A549 (cell line): ENCODE results near the gene HOXC6. TPM values are rescaled to one million over a fixed set of nuclear protein-coding genes. Genes with fewer than 3 reads are reported as not detected.

Source experiments
- ATAC-seq, 2 experiments: fragments of 200-7000 bp in 1 of 2; fragments of >200 bp in 1 of 2; cut with Nextera tagmentation in 1 of 2; cut with Tn5 transposase in 1 of 2; 3 replicates each; pipeline versions ENCODE4 v1.8.0 to v1.9.1; 2018 to 2020; ENCODE audit warnings: mild to moderate bottlenecking in 1 of 2, moderate library complexity in 1 of 2
- CTCF ChIA-PET: fragments of 300-600 bp; sonication (Branson Sonifier 250); formaldehyde crosslinking; extraction: SDS; loops from one replicate; lab custom pipeline; 2021; ENCODE audit warnings: antibody characterized with exemption, inconsistent platforms; lab: Yijun Ruan, JAX
- POLR2A ChIA-PET: fragments of 350-600 bp; formaldehyde crosslinking; extraction: SDS; loops from one replicate; lab custom pipeline; 2021; ENCODE audit warnings: antibody characterized with exemption, inconsistent platforms; lab: Yijun Ruan, JAX
- DNase-seq, 2 experiments: peaks; one replicate each; pipeline versions ENCODE4 v3.0.0 to v3.0.0-alpha.2; 2011 to 2016; ENCODE audit warnings: low read depth in 1 of 2, low spot score in 1 of 2
- FAIRE-seq: peaks from 2 replicates; lab custom pipeline; 2011; peaks lifted over from hg19 to GRCh38; lab: Jason Lieb, UNC
- H3K27ac ChIP-seq, 2 experiments: fragments of >200 bp; sonication (Bioruptor Twin); formaldehyde crosslinking; 3 replicates each; pipeline ENCODE4 v1.5.1; 2016 to 2017
- H3K4me1 ChIP-seq: fragments of >200 bp; sonication (Bioruptor Twin); formaldehyde crosslinking; 3 replicates; pipeline ENCODE4 v1.6.1; 2016
- H3K4me2 ChIP-seq: fragments of >200 bp; sonication (Bioruptor Twin); formaldehyde crosslinking; 3 replicates; pipeline ENCODE4 v1.6.1; 2016
- H3K4me3 ChIP-seq: fragments of >200 bp; sonication (Bioruptor Twin); formaldehyde crosslinking; 3 replicates; pipeline ENCODE4 v1.5.1; 2016
- H3K9me3 ChIP-seq: fragments of >200 bp; sonication (Bioruptor Twin); formaldehyde crosslinking; 3 replicates; pipeline ENCODE4 v1.6.1; 2016
- CBX2 ChIP-seq: fragments of 200-600 bp; sonication (generic); IDR thresholded peaks from 2 replicates; pipeline ENCODE4 v1.6.1; 2016; ENCODE audit warnings: low read depth, mild to moderate bottlenecking, borderline replicate concordance
- CEBPB ChIP-seq, 2 experiments: fragments of >200 bp in 1 of 2; sonication (Bioruptor Twin) in 1 of 2; formaldehyde crosslinking in 1 of 2; IDR thresholded peaks; 2 replicates each; pipeline ENCODE4 v1.6.1; 2012 to 2016
- CHD4 ChIP-seq: fragments of 200-600 bp; sonication (generic); IDR thresholded peaks from 2 replicates; pipeline ENCODE4 v1.6.1; 2016; ENCODE audit warnings: antibody characterized with exemption, mild to moderate bottlenecking, borderline replicate concordance
- CTCF ChIP-seq: fragments of >200 bp; sonication (Bioruptor Twin); formaldehyde crosslinking; IDR thresholded peaks from 3 replicates; pipeline ENCODE4 v1.5.1; 2016
- E2F6 ChIP-seq: IDR thresholded peaks from 2 replicates; pipeline ENCODE4 v1.6.1; 2012; ENCODE audit warnings: low read depth, borderline replicate concordance
- EP300 ChIP-seq, 2 experiments: fragments of >200 bp; sonication (Bioruptor Twin); formaldehyde crosslinking; IDR thresholded peaks; 2 replicates in 1 of 2; 3 replicates in 1 of 2; pipeline ENCODE4 v1.6.1; 2016 to 2017
- ESRRA ChIP-seq: fragments of 150-350 bp; IDR thresholded peaks from 2 replicates; pipeline ENCODE4 v1.6.1; 2014; ENCODE audit warnings: mild to moderate bottlenecking, low read length, borderline replicate concordance
- FOSB ChIP-seq: fragments of 250-450 bp; sonication (Bioruptor Pico); IDR thresholded peaks from 2 replicates; pipeline ENCODE4 v1.5.0; 2020; ENCODE audit warnings: mild to moderate bottlenecking, moderate library complexity
- FOXS1 ChIP-seq: fragments of 250-450 bp; sonication (Bioruptor Pico); IDR thresholded peaks from 2 replicates; pipeline ENCODE4 v1.5.0; 2020; ENCODE audit warnings: mild to moderate bottlenecking, moderate library complexity
- GATA3 ChIP-seq: IDR thresholded peaks from 2 replicates; pipeline ENCODE4 v1.6.1; 2012; ENCODE audit warnings: borderline replicate concordance
- HEYL ChIP-seq: fragments of 250-450 bp; sonication (Bioruptor Pico); IDR thresholded peaks from 2 replicates; pipeline ENCODE4 v1.8.0; 2021; ENCODE audit warnings: mild to moderate bottlenecking, moderate library complexity
- HOXB13 ChIP-seq: fragments of 250-450 bp; sonication (Bioruptor Pico); IDR thresholded peaks from 2 replicates; pipeline ENCODE4 v1.5.0; 2020; ENCODE audit warnings: low read depth, mild to moderate bottlenecking, moderate library complexity
- HOXB5 ChIP-seq: fragments of 250-450 bp; sonication (Bioruptor Pico); IDR thresholded peaks from 2 replicates; pipeline ENCODE4 v1.5.0; 2020; ENCODE audit warnings: mild to moderate bottlenecking, moderate library complexity
- JUNB ChIP-seq: fragments of >200 bp; sonication (Bioruptor Twin); formaldehyde crosslinking; IDR thresholded peaks from 2 replicates; pipeline ENCODE4 v1.6.1; 2016
- MAFK ChIP-seq: fragments of 450-650 bp; IDR thresholded peaks from 2 replicates; pipeline ENCODE4 v1.6.1; 2014; ENCODE audit not compliant: partially characterized antibody
- MAX ChIP-seq: IDR thresholded peaks from 2 replicates; pipeline ENCODE4 v1.6.1; 2012
- MAZ ChIP-seq: fragments of 150-350 bp; IDR thresholded peaks from 2 replicates; pipeline ENCODE4 v1.6.1; 2014; ENCODE audit warnings: antibody characterized with exemption, low read depth, low read length, borderline replicate concordance
- NFE2L2 ChIP-seq: fragments of 150-350 bp; conservative IDR thresholded peaks from 2 replicates; pipeline ENCODE4 v1.6.1; 2014; ENCODE audit warnings: low read length
- NPAS2 ChIP-seq: fragments of 250-450 bp; sonication (Bioruptor Pico); IDR thresholded peaks from 2 replicates; pipeline ENCODE4 v1.8.0; 2022; ENCODE audit warnings: mild to moderate bottlenecking, moderate library complexity, borderline replicate concordance
- NR3C1 ChIP-seq: fragments of >200 bp; sonication (Bioruptor Twin); formaldehyde crosslinking; IDR thresholded peaks from 3 replicates; pipeline ENCODE4 v1.6.1; 2017
- POLR2A ChIP-seq: IDR thresholded peaks from 2 replicates; pipeline ENCODE4 v1.6.1; 2012; ENCODE audit warnings: mild to moderate bottlenecking, low read length
- RAD21 ChIP-seq, 2 experiments: fragments of >200 bp in 1 of 2; sonication (Bioruptor Twin) in 1 of 2; formaldehyde crosslinking in 1 of 2; IDR thresholded peaks in 1 of 2; conservative IDR thresholded peaks in 1 of 2; 2 replicates in 1 of 2; 3 replicates in 1 of 2; pipeline ENCODE4 v1.6.1; 2012 to 2018; ENCODE audit warnings: inconsistent platforms in 1 of 2
- RFX5 ChIP-seq: fragments of 450-650 bp; IDR thresholded peaks from 2 replicates; pipeline ENCODE4 v1.7.1; 2014; ENCODE audit warnings: antibody characterized with exemption, mild to moderate bottlenecking, moderate library complexity
- SMC3 ChIP-seq: fragments of >200 bp; sonication (Bioruptor Twin); formaldehyde crosslinking; IDR thresholded peaks from 3 replicates; pipeline ENCODE4 v1.6.1; 2018; ENCODE audit warnings: inconsistent platforms
- TFCP2L1 ChIP-seq: fragments of 250-450 bp; sonication (Bioruptor Pico); IDR thresholded peaks from 2 replicates; pipeline ENCODE4 v1.5.0; 2021; ENCODE audit warnings: mild to moderate bottlenecking
- TP53 ChIP-seq: fragments of 250-450 bp; sonication (Bioruptor Pico); IDR thresholded peaks from 2 replicates; pipeline ENCODE4 v1.5.0; 2021; ENCODE audit warnings: mild to moderate bottlenecking, moderate library complexity
- ZC3H11A ChIP-seq: fragments of 450-650 bp; IDR thresholded peaks from 2 replicates; pipeline ENCODE4 v1.6.1; 2014; ENCODE audit warnings: antibody characterized with exemption, mild to moderate bottlenecking
- ZSCAN20 ChIP-seq: fragments of 250-450 bp; sonication (Bioruptor Pico); IDR thresholded peaks from 2 replicates; pipeline ENCODE4 v1.8.0; 2022; ENCODE audit warnings: mild to moderate bottlenecking, moderate library complexity
- WGBS: methylation state at CpG from one replicate; pipeline ENCODE4 v1.1.6; 2017; ENCODE audit errors: missing lambda C conversion rate; 5-methylcytosine and 5-hydroxymethylcytosine counted together
- polyA plus RNA-seq, 4 experiments: library from polyadenylated mRNA; depleted of rRNA in 3 of 4; stranded (reverse); fragments of >200 nt; fragmentation: RNase III in 1 of 4; extraction: RNeasy Plus Mini Kit Qiagen cat#74134 plus additional on column Dnase treatment in 1 of 4; gene quantifications; 2 replicates in 3 of 4; 3 replicates in 1 of 4; pipeline ENCODE4 v1.2.3, GENCODE V29; 2011 to 2017

The HOXC6 gene
- polyA plus RNA-seq, 2 of the 4 experiments (the other 2 are of a cell fraction) = 5.2 to 6.0 TPM

GRCh38 chr12:54029529-54030441 lies 1.5 kb downstream of the HOXC6 start (continued):
- TF ChIP-seq CHD4 (no peak), FOXS1 (CRISPR knock-in tag) (no peak)

- ATAC-seq (no peak), DNase-seq (no peak), FAIRE-seq (no peak)
- no peak overlapping the region for H3K27ac ChIP-seq
- no peaks in the 10 kb centered on the region for H3K9me3 ChIP-seq
- H3K4me1 ChIP-seq = peaks cover 21% of the 10 kb centered on the region
- ChIA-PET CTCF (interaction anchor here (1.2 to 27.9 kb wide), 7 partner anchors 8 to 287 kb away, joined by 3 to 476 read pairs (median 66); partner anchors contain the start of genes HOXC4 and SMUG1), POLR2A (no interaction called here)
- H3K4me2 ChIP-seq = no peak overlapping the region
- H3K4me3 ChIP-seq = no peak overlapping the region
- 87% methylated on average over 7 of the region's 7 CpGs for WGBS
- no peak for TF ChIP-seq MAX
- no peak for TF ChIP-seq ZC3H11A
- TF ChIP-seq EP300 (IDR thresholded peaks at IDR 0.05) = no peak
- TF ChIP-seq GATA3 = no peak
- TF ChIP-seq NPAS2 = no peak
- no peak for TF ChIP-seq POLR2A
- no peak for TF ChIP-seq NFE2L2
- TF ChIP-seq HEYL (CRISPR knock-in tag) = no peak
- TF ChIP-seq, all 56 proteins: peak for 0
Measured at GRCh38 chr12:54030442-54030801, 2.2 kb downstream of the HOXC6 start.

- H3K4me1 ChIP-seq = peaks cover 17% of the 10 kb centered on the region
- POLR2A ChIA-PET = interaction anchor here (0.6 kb wide), 1 partner anchor 158 kb away, joined by 3 read pairs; the partner anchor contains the start of gene SMUG1
- no peak for FAIRE-seq
- TF ChIP-seq HOXB5 (CRISPR knock-in tag) (no peak), ESRRA (no peak), CEBPB (IDR thresholded peaks at IDR 0.05) (0 out of 4 replicates have a peak, but pooled peaks of 1 of the 2 experiments have one; percentile 15)
- WGBS = 91% methylated on average over 46 of the region's 46 CpGs
- H3K27ac ChIP-seq = no peak overlapping the region
- ATAC-seq = no peak
- H3K4me2 ChIP-seq = no peak overlapping the region
- H3K4me3 ChIP-seq = no peak overlapping the region
- CTCF ChIA-PET = interaction anchor here (0.7 to 27.9 kb wide), 13 partner anchors 8 to 287 kb away, joined by 3 to 476 read pairs (median 8); partner anchors contain the start of genes HOXC4, HOXC8 and SMUG1
- no peaks in the 10 kb centered on the region for H3K9me3 ChIP-seq
- DNase-seq = no peak
Measured at GRCh38 chr12:54030889-54031471, 2.7 kb downstream of the HOXC6 start.

GRCh38 chr12:54031480-54031879 lies 3.2 kb downstream of the HOXC6 start:
- Histone ChIP-seq H3K27ac (no peak overlapping the region), H3K4me1 (peaks cover 14% of the 10 kb centered on the region), H3K4me2 (no peak overlapping the region), H3K9me3 (no peaks in the 10 kb centered on the region), H3K4me3 (no peak overlapping the region)
- WGBS = 93% methylated on average over 16 of the region's 16 CpGs
- ATAC-seq (no peak), FAIRE-seq (no peak), DNase-seq (no peak)
- TF ChIP-seq E2F6 = no peak
- TF ChIP-seq HOXB5 (CRISPR knock-in tag) = no peak
- TF ChIP-seq ZC3H11A = no peak
- TF ChIP-seq TP53 (CRISPR knock-in tag) = no peak
- no peak for TF ChIP-seq RAD21 (conservative IDR thresholded peaks at IDR 0.05 in 1 of 2, IDR thresholded peaks at IDR 0.05 in 1 of 2)
- no peak for TF ChIP-seq RFX5
- no peak for TF ChIP-seq HOXB13 (CRISPR knock-in tag)
- TF ChIP-seq MAZ = no peak
- no peak for TF ChIP-seq TFCP2L1
- no peak for TF ChIP-seq FOSB (CRISPR knock-in tag)
- TF ChIP-seq NR3C1 = no peak
- TF ChIP-seq JUNB = no peak
- no peak for TF ChIP-seq SMC3
- no peak for TF ChIP-seq CEBPB (IDR thresholded peaks at IDR 0.05)
- no peak for TF ChIP-seq CTCF
- TF ChIP-seq MAFK = no peak
- no peak for TF ChIP-seq CBX2
- no peak for TF ChIP-seq ZSCAN20 (CRISPR knock-in tag)
- ChIA-PET POLR2A (interaction anchor here (0.6 to 2.1 kb wide), 4 partner anchors 10 to 176 kb away, joined by 3 to 26 read pairs (median 8); partner anchors contain the start of gene SMUG1), CTCF (interaction anchor here (0.7 to 27.9 kb wide), 20 partner anchors 9 to 287 kb away, joined by 3 to 476 read pairs (median 9); partner anchors contain the start of genes HOXC10, HOXC4, HOXC8 and HOXC9)
